Measurements from ENCODE around the gene MSANTD4. TPM values are rescaled to one million over a fixed set of nuclear protein-coding genes. Genes with fewer than 3 reads are reported as not detected.
"Not testable (repeated sequence)": the region's sequence is repeated elsewhere in the genome, so short reads cannot be mapped to it uniquely, and the experiment has no call there.

Gene MSANTD4
- 6.6 TPM for polyA plus RNA-seq

DNA sequence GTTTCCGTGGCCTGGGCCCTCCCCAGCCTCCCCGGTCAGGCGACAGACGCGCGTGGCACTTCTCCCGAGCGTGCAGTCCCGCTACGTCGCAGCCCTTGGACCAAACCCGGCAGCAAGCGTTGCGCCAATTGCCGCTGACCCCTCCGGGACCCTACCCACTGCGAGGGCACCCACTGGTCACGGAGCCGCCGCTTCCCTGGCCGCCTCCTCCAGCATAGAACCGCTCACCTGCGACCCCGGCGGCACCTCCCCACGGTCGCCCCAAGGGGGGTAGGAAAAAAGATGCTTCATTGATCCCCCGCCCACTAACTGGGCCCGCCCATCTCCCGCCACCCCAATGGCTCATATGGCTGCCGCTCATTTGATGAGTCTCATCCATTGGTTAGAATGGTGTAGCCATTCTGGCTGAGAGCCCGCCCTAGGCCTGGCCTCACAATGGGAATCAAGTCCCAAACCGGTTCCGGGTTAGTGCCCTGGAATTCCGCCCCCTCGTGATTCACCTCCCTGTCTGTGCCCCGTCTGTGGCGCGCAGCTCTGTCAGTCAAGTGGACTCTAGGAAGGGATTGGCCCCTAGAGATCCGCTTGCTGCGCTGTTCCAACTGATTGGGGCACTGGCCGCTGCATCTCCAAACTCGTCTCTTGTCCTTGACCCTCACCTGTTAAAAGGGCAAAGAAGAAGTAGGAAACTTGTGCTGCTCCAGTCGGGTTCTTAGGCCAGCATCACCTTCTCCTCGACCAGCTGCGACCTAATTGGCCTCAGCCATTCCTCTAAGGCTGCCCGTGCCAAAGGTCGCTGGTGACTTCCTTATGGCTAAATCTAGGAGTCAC is at the start of gene MSANTD4:
Gene MSANTD4 (minus strand): TSS at position 274 of the 828 bp plus-strand sequence. CDS start 11,323 bp downstream, outside the sequence.
- no peaks in the 10 kb centered on the region for H3K9me3 Mint-ChIP-seq
- peak within 1 kb of the TSS; percentile 89 to 99 (median 96) for H3K4me3 Mint-ChIP-seq
- no peaks in the 10 kb centered on the region for H3K27me3 Mint-ChIP-seq
- peak within 1 kb of the TSS; percentile 75 to 97 (median 83) for H3K27ac Mint-ChIP-seq
- peaks cover 28 to 38% (median 34%) of the 10 kb centered on the region in 3 donors for H3K4me1 Mint-ChIP-seq
- peaks cover 5% of the 10 kb centered on the region for H3K36me3 Mint-ChIP-seq

DNA sequence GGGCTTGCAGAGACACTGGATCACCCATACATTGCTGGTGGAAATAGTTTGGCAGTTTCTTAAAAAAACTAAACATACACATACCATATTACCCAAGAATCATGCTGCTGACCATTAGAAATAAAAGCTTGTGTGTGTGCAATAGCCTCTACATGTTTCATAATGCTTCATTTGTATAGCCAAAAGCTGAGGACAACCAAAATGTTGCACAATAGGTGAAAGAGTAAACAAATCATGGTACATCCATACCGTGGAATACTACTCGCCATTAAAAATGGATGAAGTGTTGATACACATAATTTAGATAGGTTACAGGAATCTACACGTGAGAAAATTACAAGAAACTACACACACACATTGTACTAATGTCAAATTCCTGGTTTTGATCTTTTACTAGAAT is 48.6 kb upstream of the MSANTD4 start:
- peaks cover 4 to 18% (median 11%) of the 10 kb centered on the region in 3 donors for H3K4me1 Mint-ChIP-seq
- no peaks in the 10 kb centered on the region for H3K9me3 Mint-ChIP-seq
- peaks cover 15% of the 10 kb centered on the region for H3K36me3 Mint-ChIP-seq
- H3K27ac Mint-ChIP-seq, result no peak overlapping the region
- no peaks in the 10 kb centered on the region for H3K27me3 Mint-ChIP-seq
- H3K4me3 Mint-ChIP-seq, result no peak overlapping the region

DNA sequence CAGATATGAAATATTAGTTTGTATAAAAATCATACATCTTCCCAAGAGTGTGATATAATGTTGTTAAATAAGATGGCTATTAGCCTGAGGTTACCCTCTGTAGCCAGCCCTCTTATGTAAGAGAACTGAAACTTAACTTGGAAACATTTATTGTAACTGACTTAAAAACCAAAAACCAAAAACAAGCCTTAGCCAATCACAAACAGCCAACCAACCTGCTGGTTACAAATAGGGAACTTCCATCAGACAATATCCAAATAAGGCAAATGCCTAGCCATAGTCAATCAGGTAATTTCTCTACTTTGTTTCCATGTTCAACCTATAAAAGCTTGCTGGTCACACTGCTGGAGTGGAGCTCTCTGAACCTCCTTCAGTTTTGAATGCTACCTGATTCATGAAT is 41.0 kb upstream of the MSANTD4 start:
- Mint-ChIP-seq H3K4me3 (no peak overlapping the region), H3K9me3 (no peaks in the 10 kb centered on the region), H3K4me1 (peaks cover 5 to 14% (median 8%) of the 10 kb centered on the region in 3 donors), H3K36me3 (peaks cover 17% of the 10 kb centered on the region), H3K27ac (peak overlapping the region in 2 of 3 donors; percentile 60 to 62), H3K27me3 (no peaks in the 10 kb centered on the region)

DNA sequence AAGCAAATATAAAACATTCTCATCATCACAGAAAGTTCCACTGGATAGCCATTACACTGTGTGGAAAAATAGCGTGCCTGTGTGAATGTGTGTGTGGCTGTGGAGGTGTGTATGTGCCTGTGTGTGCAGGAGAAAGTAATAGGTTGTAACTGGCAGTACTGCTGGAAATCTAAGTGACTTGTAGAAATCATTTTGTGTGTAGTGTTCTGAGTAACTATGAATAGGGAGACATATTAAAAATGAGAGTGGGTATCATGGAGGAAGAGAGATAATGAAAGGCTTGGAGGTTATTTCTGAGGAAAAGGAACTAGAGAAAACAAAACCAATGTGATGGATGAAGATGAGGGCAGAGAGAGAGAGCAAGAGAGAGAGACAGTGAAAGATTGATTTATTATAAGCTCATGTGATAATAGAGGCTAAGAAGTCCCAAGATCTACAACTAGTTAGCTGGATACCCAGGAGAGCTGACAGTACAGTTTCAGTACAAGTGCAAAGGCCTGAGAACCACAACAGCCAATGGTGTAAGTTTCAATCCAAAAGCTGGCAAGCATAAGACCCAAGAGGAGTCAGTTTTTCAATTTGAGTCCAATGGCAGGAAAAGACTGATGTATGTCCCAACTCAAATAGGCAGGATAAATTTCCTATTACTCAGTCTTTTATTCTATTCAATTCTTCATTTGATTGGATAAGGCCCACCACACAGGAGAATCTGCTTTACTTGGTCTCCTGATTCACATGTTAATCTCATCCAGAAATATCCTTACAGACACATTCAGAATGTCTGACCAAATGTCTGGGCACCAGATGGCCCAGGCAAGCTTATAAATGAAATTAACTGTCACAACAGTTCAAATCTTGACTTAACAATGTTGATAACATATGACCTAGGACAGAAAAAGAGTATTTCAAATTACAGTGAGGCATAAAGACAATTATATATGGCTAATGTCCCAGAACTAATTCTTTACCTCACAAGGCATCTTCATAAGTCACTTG is 40.2 kb upstream of the MSANTD4 start:
- Mint-ChIP-seq H3K27me3 (no peaks in the 10 kb centered on the region), H3K4me3 (no peak overlapping the region), H3K27ac (peak overlapping the region in 1 of 3 donors; percentile 62), H3K4me1 (peaks cover 5 to 11% (median 8%) of the 10 kb centered on the region in 3 donors), H3K36me3 (peaks cover 22% of the 10 kb centered on the region), H3K9me3 (no peaks in the 10 kb centered on the region)

DNA sequence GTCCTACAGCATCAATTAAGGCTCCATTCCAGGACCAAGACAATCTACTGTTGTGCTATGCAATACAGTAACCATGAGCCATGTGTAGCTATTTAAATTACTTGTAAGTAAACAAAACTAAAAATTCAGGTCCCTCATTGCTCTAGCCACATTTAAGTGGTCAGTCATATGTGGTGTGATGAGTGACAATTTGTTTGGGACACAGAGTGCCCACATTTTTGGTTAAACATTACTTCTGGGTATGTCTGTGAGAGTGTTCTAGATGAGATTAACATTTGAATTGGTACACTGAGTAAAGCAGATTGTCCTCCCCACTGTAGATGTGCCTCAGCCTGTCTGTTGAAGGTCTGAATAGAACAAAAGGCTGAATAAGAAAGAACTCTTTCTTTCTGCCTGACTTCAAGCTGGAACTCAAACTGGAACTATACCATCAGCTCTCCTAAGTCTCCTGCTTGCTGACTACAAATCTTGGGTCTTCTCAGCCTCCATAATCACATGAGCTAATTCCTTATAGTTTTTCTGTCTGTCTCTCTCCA is 39.3 kb upstream of the MSANTD4 start:
- Mint-ChIP-seq H3K4me1 (peaks cover 3 to 11% (median 8%) of the 10 kb centered on the region in 3 donors), H3K4me3 (no peak overlapping the region), H3K36me3 (peaks cover 21% of the 10 kb centered on the region), H3K27me3 (no peaks in the 10 kb centered on the region), H3K9me3 (no peaks in the 10 kb centered on the region), H3K27ac (peak overlapping the region in 1 of 3 donors; percentile 18)

DNA sequence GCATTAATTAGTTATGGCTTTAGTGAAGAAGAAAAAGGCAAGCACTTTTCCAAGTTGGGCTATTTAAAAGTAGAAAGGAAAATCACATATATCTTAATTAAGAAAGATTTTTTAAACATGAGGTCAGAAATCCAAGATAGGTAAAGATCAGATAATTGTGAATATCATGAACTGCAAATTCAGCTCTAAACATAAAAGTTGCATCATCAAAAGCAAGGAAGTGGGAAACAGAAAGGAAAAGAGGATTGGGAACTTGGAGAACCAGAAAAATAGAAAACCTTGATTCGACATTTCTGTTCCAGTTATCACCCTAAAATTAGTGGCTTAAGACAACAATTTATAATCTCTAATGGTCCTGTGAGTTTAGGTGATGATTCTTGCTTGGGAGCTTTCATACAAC is 37.6 kb upstream of the MSANTD4 start:
- H3K27ac Mint-ChIP-seq, result no peak overlapping the region
- H3K4me1 Mint-ChIP-seq, result peaks cover 3 to 11% (median 6%) of the 10 kb centered on the region in 3 donors
- no peak overlapping the region for H3K4me3 Mint-ChIP-seq
- no peaks in the 10 kb centered on the region for H3K9me3 Mint-ChIP-seq
- no peaks in the 10 kb centered on the region for H3K27me3 Mint-ChIP-seq
- peaks cover 19% of the 10 kb centered on the region for H3K36me3 Mint-ChIP-seq

DNA sequence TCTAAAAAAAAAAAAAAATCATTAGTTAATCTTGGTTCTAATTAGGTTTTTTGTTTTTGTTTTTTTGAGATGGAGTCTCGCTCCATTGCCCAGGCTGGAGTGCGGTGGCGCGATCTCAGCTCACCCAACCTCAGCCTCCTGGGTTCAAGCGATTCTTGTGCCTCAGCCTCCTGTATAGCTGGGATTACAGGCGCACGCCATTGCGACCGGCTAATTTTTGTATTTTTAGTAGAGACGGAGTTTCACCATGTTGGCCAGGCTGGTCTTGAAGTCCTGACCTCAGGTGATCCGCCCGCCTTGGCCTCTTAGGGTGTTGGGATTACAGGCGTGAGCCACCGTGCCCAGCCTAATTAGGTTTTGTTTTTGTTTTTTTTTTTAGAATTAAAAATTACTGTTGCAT is 36.3 kb upstream of the MSANTD4 start:
- not testable (repeated sequence) for H3K27ac Mint-ChIP-seq, H3K4me3 Mint-ChIP-seq, H3K27me3 Mint-ChIP-seq, H3K9me3 Mint-ChIP-seq
- Mint-ChIP-seq H3K4me1 (peaks cover 3 to 11% (median 6%) of the 10 kb centered on the region in 3 donors), H3K36me3 (peaks cover 17% of the 10 kb centered on the region)

DNA sequence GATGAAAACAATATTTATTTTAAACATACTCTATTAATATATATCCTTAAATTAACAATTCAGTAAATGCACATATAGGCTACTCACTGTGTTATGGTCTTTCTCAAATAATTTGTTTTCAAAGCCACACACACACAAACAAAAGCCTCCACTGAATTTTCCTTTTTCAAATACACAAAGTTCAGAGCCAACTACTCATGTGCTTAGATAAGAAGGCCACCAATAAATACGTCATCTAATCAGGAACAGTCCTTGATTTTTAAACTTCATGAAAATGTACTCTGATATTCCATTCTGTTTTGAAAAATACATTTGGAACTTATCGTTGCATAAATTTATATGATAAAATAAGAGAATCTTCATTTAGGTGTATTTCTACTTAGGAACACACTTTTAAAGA is 29.1 kb upstream of the MSANTD4 start:
- H3K4me3 Mint-ChIP-seq, result no peak overlapping the region
- H3K27ac Mint-ChIP-seq, result no peak overlapping the region
- no peaks in the 10 kb centered on the region for H3K27me3 Mint-ChIP-seq
- H3K4me1 Mint-ChIP-seq, result no peaks in the 10 kb centered on the region
- no peaks in the 10 kb centered on the region for H3K9me3 Mint-ChIP-seq
- H3K36me3 Mint-ChIP-seq, result no peaks in the 10 kb centered on the region

DNA sequence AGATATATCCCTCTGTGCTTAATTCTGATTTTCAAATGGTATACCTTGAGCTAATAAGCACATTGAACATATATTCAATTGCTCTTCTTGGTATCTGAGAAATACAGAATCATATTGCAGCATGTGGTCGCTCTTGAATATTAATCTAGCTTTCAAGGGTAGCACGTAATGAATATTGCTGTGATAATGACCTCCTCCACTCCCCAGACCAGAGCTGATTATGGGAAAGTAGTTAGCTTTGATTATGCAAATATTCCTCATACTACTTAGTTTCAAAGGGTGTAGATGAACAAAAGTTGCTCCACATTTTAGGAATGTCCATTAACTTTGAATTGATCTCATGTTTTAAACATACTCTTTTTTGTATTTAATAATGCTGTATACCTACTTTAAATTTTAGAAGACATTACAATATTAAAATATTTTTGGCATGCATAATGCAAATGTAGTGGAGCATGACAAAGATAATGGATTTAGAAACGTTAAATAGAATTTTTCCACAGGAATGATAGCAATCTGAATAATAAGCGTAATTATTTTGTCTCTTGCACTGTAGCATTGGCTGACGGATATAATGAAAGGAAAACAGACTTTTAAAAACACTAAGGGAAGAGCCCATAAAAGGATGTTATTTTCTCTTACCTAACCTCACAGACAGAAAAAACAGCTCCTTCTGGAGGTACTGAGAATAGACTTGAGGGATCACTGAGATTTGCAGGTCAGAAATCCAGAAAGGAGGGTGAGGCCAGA is 27.9 kb upstream of the MSANTD4 start:
- Mint-ChIP-seq H3K27ac (no peak overlapping the region), H3K4me1 (no peaks in the 10 kb centered on the region), H3K27me3 (peaks cover 5% of the 10 kb centered on the region), H3K4me3 (no peak overlapping the region), H3K9me3 (no peaks in the 10 kb centered on the region), H3K36me3 (no peaks in the 10 kb centered on the region)

DNA sequence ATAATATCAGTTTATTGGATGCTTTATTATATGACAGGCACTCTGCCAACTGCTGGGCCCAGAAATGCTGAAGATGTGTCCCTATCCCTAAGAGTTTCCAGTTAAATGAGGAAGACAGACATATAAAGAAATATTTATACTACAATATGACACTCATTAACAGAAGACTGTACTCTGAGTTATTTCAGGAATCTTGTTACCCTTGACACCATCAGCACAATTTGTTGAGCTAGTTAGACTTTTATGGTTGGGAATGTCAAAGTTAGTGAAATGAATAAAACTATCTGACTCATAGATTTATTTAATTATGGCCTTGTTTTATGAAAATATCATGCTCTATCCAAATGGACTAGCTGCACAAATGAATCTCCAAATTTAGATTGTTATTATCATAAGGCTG is 25.6 kb upstream of the MSANTD4 start:
- no peaks in the 10 kb centered on the region for H3K36me3 Mint-ChIP-seq
- H3K4me3 Mint-ChIP-seq, result no peak overlapping the region

DNA sequence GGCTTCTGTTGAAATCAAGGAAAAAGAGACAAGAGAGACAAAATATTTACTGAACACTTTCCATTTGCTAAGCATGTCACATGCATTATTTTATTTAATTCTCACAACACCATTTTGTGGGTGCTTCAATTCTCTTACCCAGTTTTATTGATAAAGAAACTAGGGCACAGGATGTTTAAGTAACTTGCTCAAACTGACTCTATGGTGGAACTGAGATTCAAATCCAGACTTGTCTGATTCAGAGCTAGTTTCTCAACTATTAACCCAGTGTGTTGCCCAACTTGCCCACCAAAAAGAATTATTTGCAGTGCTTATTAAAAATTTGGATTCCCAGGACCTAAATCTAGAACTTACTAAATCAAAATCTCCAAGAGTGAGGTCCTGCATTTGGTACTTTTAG is 21.5 kb upstream of the MSANTD4 start:
- no peaks in the 10 kb centered on the region for H3K9me3 Mint-ChIP-seq
- peaks cover 9% of the 10 kb centered on the region for H3K27me3 Mint-ChIP-seq
- H3K4me3 Mint-ChIP-seq, result no peak overlapping the region
- peaks cover 6% of the 10 kb centered on the region for H3K36me3 Mint-ChIP-seq
- H3K27ac Mint-ChIP-seq, result no peak overlapping the region
- no peaks in the 10 kb centered on the region for H3K4me1 Mint-ChIP-seq

More for the DNA sequence above, 25.6 kb upstream of the MSANTD4 start:
- no peaks in the 10 kb centered on the region for H3K9me3 Mint-ChIP-seq
- peaks cover 9% of the 10 kb centered on the region for H3K27me3 Mint-ChIP-seq
- no peaks in the 10 kb centered on the region for H3K4me1 Mint-ChIP-seq
- no peak overlapping the region for H3K27ac Mint-ChIP-seq

DNA sequence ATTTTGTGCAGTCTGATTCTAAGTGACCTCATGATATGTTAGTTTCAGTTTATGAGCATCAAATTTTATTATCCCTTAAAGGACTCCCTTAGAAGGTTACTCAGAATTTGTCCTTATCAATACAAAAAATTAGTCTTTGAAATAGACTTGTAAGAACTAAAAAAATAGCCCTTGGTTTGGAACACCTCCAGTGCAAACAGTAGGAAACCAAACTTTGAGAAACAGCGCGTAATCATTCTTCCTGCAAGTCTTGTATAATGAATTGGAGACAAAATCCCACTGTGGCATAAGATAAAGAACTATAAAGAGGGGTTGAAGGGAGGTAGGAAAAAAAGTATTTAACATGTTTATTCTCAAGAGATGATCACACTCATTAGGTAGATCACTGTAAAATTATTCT is 10.8 kb upstream of the MSANTD4 start:
- Mint-ChIP-seq H3K4me3 (no peak overlapping the region), H3K9me3 (no peaks in the 10 kb centered on the region), H3K27me3 (peaks cover 20% of the 10 kb centered on the region), H3K36me3 (peaks cover 2% of the 10 kb centered on the region), H3K27ac (no peak overlapping the region), H3K4me1 (no peaks in the 10 kb centered on the region)

DNA sequence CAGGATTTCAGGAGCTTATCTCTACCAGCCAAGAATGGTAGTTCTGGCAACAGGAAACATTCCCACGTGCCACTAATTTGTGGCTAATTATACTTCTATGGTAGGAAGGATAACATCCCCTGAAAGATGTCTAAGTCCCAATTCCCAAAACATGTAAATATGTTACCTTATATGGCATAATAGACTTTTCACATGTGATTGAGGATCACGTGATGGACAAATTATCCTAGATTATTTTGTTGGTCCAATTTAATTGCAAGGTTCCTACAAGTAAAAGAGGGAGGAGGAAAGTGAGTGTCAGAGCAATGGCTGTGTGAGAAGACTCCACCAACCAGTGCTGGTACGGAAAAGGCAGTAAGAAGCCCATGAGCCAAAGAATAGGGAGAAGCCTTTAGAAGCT is 9.9 kb upstream of the MSANTD4 start:
- H3K36me3 Mint-ChIP-seq, result peaks cover 2% of the 10 kb centered on the region
- no peak overlapping the region for H3K27ac Mint-ChIP-seq
- H3K4me1 Mint-ChIP-seq, result no peaks in the 10 kb centered on the region
- H3K27me3 Mint-ChIP-seq, result peaks cover 20% of the 10 kb centered on the region
- no peak overlapping the region for H3K4me3 Mint-ChIP-seq
- peaks cover 0 to 4% (median 2%) of the 10 kb centered on the region in 3 donors for H3K9me3 Mint-ChIP-seq

DNA sequence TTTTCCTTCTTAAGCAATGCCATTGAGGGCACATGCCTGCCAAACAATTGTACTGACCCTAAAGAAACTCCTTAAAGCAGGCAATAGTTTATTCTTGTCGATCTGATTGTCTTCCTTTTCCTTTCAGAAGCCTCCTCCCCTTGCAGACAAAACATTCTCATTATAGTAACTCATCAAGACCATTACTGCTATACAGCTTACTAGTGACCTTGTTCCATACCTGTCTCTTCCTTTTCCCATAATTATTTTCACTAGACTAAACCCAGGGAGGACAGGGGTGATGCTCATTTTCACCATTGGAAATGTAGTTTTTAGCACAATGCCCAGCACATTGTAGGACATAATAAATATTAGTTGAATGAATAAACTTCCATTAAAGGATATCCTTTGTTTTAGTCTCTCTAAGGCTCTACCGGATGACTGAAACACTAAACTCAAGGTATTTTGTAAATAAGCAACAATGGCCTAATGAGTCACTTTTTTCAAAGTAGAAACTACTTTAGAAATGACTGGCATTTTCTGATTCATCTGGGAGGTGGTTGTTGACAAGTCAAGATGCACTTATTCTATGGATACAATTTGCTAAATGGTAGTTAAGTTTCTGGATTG is 9.3 kb upstream of the MSANTD4 start:
- H3K27ac Mint-ChIP-seq, result no peak overlapping the region
- H3K9me3 Mint-ChIP-seq, result peaks cover 0 to 4% (median 2%) of the 10 kb centered on the region in 3 donors
- peaks cover 2% of the 10 kb centered on the region for H3K36me3 Mint-ChIP-seq
- H3K27me3 Mint-ChIP-seq, result peaks cover 20% of the 10 kb centered on the region
- no peaks in the 10 kb centered on the region for H3K4me1 Mint-ChIP-seq
- no peak overlapping the region for H3K4me3 Mint-ChIP-seq

Data from IgD-negative memory B cell (primary cell).